ENCODE data around the gene BEGAIN.

The BEGAIN gene

DNA sequence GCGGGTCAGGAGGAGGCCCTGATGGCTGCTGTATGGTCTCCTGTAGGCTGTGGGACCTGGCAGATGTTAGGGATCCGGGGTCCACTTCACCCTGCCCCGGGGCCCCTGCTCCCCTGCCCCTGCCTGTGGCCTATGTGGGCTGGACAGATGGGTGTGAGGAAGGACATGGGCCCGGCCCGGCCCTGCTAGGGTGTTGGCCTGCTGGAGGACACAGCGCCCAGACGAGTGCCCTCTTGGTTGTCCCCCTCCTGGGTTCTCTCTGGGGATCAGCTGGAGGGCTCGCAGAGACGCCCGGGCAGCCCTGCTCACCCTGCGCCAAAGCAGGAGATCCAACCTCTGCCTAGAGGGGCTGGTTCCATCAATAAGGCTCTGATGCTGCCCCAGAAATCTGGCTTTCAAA lies 36.2 kb downstream of the BEGAIN start:
- no peak for DNase-seq (ENCODE audit: low read depth in 2 of 2)

DNA sequence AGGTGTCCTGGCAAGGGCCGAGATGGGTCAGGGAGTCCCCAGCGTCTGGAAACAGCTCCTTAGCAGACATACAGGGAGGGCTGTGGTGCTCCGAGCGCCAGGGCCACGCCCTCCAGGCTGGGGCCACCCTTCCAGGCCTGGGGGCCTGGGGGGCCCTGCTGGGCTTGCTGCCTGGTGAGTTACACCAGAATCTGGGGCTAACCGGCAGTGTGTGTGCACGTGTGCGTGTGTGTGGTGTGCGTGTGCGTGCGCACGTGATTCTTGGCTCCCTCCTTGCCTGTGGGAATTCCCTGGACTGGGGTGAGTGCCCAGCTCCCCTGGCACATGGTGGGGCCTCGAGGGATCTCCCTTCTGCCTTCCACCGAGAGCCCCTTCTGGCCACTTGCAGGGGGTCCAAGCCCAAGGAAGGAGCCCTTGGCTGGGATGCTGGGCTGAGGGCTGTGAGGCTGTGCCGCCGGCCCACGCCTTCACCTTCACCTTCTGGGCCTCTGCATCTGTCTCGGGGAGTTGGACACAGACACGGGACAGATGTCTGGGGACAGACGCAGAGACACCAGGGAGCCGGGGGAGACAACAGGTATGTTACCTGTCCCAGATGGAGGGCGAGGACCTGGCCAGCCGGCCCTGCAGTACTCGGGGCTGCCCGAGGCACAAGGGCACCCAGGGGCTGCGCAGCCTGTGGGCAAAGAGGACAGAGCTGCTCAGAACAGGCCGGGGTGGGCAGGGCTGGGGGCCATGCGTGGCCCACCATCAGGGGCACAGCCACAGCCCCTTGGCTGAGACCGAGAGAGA lies 37.2 kb downstream of the BEGAIN start:
- DNase-seq (ENCODE audit: low read depth in 2 of 2), result no peak

DNA sequence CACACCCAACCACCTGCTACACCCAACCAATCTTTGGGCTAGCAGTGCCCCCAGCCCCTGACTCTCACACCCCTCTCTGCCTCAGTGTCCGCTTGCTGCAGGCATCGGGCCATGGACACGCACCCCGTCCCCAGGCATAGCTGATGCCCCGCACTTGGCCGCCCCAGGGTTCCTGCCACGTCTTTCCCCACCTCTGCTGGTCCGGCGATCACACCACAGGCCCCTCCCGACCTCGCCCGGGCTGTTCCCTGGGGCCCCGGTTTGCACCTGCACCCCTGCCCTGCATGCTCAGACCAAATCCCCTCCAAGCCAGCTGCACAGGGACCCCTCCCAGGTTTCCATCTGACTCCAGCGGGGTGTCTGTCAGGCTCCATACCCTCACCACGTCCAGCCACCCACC lies 38.3 kb downstream of the BEGAIN start:
- no peak for DNase-seq (ENCODE audit: low read depth in 2 of 2)

DNA sequence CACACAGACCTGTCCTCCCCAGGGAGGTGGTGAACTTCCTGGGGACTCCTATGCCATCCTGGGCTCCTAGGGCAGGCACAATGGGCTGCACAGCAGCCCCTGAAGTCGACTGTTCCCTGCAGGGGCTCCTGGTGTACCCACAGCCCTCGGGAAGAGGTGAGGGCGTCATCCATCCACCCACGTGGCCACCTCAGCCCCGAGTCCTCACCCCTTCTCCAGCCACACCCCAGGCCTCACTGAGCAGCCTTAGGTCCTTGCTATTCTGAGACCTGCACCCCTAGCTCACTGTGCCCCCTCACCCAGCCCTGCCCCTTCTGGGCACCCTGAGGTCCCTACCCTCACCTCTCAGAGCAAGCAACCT lies 38.9 kb downstream of the BEGAIN start:
- no peak for DNase-seq (ENCODE audit: low read depth in 2 of 2)

DNA sequence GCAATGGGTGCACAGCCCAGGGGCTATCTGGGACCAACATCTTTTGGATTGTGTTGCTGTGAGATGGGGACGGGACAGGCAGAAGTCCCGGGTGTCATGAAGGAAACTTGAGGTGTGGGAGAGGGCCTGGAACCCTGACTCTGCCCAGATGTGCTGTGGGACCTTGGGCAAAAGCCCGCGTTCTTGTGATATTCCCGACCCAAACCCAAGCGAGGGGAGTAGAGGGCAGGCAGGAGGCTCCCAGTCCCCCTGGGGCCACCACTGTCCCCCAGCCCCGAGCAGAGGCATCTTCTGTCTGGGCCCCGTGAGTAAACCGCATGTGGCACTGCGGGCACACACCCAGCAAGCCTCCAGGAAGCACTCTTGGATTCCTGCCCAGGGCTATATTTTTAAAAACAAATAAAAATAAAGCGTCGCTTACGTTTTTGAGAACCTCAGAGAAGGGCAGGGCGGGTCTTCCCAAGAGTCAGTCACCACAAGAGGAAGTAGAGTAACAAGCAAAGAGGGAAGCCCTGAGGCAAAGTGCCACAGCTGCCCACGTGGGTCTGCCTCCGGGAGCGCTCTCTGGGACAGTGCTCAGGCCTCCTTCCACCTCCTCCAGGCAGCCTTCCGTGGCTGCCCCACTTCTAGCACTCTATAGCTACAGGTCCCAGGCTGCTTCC lies 39.5 kb downstream of the BEGAIN start:
- no peak for DNase-seq (ENCODE audit: low read depth in 2 of 2)

DNA sequence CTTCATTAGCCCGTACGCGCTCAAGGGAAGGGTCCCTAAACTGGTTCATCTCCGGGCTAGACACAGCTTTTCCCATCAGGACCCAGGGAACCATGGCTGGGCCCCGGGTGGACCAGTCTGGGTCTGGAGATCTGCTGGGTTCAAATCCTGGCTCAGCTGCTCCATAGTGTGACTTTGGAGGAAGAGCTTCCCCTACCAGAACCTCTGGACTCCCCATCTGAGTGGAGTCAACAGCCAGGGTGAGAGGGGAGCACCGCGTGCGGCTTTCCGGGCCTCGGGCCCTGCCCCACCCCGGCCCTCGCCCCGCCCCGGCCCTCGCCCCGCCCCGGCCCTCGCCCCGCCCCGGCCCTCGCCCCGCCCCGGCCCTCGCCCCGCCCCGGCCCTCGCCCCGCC lies 41.2 kb downstream of the BEGAIN start:
- peak in 1 of 2 donors; percentile 22 for DNase-seq (ENCODE audit: low read depth in 2 of 2)

DNA sequence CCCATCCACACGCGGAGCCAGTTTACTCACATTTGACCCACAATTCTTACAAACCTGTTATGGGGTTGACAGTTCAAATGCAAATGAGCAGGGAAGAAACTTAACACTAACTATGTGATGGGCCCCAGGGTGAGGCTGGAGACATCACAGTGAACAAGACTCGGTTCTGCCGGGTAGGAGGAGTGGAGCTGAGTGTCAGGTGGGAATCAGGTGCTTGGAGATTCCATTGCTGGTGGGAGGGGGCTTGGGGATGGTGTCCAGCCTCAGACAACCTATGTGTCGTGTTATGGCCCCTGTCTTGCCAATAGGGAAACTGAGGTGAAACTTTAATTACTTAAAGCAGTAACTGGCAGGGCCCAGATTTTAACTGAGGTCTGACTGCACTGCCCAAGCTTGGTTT lies 41.9 kb downstream of the BEGAIN start:
- DNase-seq (ENCODE audit: low read depth in 2 of 2), result no peak

DNA sequence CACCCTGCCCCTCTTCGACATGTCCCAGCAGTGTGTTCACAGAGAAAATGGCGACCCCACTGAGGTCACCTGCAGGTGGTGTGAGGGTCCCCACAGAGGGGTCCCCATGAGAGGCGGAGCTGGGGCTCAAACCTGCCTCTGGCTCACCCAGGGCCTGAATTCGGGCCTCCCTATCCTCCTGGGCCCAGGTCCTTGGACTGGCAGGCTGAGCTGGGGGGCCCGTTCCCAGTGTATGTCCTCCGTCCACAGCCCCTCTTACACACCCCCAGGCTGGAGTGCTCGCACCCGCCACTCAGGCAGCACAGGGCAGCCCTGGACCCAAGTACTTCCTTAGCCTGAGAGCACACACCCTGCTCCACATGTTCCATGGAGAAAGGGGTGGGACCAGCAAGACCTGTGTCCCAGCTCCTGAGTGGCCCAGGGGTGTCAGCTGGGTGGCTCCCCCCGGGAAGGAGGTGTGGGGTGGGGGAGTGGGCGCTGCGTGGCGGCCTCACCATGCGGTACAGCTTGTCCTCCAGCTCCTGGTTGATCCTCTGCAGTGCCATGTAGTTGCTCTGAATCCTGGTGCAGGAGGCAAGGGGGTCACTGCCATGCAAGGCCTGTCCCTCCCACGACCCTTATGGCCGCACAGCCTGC lies 42.6 kb downstream of the BEGAIN start:
- no peak for DNase-seq (ENCODE audit: low read depth in 2 of 2)

DNA sequence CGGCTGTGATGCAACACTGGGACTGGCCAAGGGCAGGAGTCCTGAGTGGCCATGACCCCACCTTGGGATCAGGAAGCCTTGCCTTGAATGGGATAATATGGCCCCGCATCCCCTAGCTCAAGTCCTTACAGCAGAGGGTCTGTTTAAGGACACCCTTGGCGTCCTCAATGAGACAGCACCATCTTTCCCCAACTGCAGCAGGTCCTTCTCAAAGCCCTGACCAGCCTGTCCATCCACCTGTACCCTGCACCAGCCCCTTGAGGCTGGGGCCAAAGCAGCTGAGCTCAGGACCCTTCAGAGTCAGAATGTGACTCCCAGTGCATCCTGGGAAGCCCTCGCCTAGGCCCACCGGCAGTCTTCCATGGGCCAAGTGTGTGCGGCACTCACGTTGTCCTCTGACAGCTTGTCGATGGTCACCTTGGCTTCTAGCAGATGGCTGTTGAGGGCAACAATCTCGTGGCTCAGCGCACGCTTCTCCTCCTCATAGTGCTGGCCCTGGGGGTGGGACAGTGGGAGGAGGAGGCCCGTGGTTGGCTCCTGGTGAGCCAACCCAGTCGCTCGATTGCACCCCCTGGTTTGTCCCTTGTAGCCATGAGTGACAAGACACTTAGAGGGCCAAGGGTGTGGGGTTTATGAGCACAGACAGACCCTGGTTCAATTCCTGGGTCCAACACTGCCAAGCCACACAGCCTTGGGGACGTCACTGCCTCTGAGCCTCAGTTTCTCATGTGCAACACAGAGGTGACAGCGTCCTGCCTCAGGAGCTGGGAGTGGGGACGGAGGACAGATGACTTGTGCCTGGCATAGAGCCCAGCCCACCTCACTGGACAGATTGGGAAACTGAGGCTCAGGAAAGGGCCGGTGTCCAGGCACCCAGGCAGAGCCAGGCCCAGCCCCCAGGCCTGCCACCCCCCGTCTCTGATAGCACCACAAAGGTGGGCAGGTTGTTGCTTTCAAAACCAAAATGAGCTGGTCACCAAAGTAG lies 43.5 kb downstream of the BEGAIN start:
- DNase-seq (ENCODE audit: low read depth in 2 of 2), result no peak

DNA sequence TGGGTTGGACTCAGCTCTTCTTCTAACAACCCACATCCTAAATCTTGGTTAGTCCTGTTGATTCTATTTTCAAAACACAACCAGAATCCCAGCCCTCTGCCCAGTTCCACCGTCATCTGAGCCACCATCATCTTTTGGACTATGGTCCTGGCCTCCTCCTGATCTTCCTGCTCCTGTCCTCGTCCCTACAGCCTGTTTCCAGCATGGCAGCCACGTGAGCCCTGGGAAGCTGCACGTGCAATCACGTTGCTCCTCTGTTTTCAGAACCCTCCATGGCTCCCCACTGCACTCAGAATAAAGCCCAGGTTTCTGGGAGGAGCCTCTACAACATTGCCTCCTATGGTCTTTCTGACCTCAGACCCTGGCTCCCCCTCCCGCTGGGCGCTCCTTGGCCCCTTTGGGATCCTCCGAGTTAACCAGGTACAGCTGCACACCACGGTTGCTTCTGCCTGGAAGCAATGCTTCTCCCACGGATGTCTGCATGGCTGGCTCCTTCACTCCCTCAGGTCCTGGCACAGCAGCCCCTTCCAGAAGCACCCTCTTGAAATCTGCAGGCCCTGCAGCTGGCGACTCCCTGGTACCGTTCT lies 44.5 kb downstream of the BEGAIN start:
- DNase-seq (ENCODE audit: low read depth in 2 of 2), result no peak

DNA sequence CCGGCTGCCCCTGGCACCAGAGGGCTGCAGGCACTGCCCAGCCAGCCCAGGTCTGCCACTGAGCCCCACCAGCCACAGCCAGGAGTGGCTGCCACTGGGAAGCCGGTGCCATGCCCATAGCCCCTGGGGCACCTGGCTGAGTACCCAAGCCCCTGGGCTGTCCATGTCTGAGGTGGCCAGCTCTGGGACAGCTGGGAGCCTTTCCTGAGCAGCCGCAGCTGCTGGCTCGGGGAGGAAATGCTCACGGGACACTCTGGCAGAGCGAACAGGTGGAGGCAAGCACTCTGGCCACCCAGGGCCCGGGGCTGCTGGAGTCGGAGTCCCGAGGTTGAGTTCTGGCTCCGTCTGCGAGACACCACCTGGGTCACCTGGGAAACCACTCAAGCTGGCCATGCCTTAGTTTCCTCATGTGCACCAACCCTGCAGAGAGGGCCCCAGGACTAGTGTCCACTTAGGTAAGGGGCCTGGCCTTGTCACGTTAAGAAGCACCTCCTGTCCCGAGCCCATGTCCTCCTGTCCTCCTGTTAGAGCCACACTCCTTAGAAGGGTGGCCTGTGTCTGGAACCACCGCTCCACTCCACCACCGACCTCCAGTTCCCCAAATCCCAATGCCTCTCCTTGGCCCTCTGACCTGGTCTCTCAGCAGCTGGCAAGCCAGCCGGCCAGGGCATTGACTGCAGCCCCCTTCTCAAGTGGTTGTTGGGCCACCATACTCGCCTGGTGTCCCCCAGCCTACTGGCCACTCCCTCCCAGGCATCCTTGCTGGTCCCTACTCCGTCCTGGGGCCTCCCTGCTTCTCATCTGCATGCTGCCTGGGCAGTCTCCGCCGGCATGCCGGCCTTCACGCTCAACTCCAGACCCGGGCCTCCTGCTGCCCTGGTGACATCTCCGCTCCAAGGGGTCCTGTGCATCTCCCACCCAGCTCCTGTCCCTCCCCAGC lies 45.3 kb downstream of the BEGAIN start:
- DNase-seq (ENCODE audit: low read depth in 2 of 2), result no peak

DNA sequence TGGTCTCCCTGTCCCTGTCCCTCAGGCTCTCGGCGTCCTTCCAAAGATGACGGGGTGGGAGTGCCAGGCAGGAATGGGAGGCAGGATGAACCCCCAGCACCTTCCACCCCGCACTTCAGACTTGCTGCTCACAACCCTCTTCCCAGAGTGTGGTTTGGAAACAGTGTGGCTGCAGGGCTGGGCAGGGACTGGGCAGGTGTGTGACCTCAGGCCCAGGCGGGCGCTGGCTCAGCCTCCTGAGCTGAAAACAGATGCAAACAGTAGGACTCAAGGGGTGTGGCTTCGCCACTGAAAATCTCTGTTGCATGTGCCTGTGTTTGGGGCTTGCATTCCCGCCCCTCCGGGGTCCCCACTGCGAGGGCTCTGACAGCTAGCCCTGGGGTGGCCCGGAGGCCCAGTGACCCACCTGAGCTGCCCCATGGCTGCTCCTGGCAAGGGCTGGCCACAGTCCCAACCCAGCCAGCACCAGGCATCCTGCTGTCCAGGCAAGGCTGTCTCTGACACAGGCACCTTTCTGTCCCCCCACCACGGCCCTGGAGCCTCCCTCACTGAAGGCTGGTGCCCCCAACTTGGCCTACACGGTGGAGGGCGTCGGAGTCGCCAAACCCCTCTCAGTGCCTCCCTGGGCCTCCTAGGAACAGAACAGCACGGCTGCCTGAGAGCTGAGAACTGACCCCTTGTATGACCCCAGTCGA lies 46.1 kb downstream of the BEGAIN start:
- DNase-seq (ENCODE audit: low read depth in 2 of 2), result no peak

DNA sequence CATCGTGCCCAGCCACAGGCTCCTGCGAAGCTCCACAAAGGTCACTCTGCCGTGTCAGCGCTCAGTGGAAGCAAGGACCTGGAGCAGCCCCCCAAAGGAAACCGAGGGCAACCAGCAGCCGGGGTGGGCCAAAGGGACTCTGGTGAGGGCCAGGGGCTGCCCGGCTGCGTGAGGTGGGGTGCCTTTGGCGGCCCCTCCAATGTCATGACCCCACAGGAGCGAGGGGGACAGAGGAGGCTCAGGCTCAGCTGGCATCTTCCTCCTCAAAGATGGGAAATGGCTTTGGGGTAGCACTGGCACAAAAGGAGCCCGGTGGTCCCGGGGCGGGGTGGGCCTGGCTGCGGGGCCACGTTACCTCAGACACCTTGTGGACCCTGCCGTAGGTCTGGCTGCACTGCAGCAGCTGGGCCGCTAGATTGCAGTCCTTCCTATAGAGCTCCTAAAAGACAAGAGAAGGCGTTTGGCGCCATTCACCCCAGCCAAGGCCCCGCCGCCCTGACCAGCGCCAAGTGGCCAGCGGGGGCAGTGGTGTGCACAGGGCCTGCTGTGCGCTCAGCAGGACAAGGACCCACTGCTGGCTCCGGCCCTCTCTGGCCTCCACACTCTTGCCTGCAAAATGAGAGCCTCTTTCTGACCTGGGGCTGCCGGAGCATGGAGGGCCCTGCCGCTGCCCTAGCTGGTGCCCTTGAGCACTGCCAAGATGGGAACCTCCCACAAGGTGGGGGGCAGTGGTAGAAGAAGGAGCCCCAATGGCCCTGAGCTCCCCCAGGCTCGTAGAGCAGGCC lies 46.9 kb downstream of the BEGAIN start:
- no peak for DNase-seq (ENCODE audit: low read depth in 2 of 2)

DNA sequence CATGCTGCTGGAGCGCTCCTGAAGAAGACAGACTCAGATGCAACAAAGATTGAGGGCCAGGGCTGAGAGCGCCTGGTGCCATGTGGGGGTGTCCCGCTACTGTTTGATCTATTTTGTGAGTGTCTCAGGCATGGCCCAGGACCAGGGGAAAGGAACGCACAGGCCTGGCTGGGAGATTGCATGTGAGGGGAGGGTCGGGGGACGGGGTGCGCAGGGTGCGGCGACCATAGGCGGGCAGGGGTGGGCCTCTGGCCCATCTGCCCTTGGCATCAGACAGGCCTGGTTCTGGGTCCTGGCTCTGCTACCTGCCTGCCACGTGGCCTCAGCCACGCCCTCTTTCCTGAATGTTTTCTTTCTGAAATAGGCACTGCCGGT lies 47.5 kb downstream of the BEGAIN start:
- no peak for DNase-seq (ENCODE audit: low read depth in 2 of 2)

DNA sequence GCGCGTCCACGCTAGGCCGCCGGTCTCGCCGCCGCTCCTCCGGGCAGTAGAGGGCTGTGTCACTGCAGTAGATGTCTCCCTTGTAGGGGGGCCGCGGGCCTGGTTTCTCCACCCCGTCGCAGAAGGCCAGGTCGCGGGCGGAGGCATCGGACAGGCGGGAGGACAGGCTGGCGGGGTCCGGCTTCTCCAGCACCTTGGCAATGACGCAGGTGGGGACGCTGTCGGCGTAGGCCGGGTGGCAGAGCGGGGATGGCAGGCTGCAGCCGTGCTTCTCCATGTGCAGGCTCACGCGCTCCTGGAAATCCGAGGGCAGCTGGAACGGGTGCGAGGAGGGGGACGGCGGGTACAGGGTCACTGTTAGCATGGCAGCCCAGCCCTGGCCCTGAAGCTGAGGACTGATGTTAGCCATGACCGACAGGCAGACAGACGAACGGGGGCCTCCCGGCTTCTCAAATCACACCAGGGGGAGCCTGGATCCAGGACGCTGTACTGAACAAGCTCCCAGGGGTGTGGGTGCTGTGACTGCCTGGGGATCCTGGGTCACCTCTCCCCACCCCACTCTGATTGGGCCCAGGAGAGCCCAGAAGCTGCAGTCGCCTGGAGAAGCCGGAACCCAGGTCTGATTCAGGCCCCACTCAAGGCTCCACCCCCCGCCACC lies 48.1 kb downstream of the BEGAIN start:
- DNase-seq (ENCODE audit: low read depth in 2 of 2), result no peak

DNA sequence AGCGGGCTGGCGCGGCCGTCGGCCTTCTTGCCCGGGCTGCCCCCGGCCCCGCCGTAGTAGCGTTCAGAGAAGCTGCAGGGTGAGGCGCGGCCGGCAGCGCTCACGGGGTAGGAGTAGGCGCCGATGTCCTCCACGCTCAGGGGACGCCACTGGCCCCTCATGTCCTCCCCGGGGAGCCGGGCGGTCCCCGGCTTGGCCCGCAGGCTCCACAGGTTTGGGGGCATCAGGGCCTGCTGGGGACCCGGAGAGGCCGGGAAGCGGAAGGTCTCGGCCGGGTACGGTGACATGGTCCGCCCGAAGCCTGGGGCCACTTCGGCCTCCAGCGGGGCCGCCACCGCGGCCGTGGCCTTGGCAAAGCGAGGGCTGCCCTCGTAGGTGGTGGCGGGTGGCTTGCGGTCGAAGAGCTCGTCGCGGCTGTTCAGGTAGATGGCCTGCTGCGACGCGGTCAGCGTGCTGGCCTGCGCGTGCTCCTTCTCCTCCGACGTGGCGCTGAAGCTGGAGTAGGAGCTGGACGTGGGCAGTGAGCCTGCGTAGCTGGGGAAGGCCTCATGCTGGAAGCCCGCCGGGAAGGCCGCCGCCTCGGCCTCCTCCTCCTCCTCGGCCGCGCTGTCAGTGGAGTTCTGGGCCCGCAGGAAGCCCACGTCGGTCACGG lies 48.7 kb downstream of the BEGAIN start:
- DNase-seq (ENCODE audit: low read depth in 2 of 2), result no peak

DNA sequence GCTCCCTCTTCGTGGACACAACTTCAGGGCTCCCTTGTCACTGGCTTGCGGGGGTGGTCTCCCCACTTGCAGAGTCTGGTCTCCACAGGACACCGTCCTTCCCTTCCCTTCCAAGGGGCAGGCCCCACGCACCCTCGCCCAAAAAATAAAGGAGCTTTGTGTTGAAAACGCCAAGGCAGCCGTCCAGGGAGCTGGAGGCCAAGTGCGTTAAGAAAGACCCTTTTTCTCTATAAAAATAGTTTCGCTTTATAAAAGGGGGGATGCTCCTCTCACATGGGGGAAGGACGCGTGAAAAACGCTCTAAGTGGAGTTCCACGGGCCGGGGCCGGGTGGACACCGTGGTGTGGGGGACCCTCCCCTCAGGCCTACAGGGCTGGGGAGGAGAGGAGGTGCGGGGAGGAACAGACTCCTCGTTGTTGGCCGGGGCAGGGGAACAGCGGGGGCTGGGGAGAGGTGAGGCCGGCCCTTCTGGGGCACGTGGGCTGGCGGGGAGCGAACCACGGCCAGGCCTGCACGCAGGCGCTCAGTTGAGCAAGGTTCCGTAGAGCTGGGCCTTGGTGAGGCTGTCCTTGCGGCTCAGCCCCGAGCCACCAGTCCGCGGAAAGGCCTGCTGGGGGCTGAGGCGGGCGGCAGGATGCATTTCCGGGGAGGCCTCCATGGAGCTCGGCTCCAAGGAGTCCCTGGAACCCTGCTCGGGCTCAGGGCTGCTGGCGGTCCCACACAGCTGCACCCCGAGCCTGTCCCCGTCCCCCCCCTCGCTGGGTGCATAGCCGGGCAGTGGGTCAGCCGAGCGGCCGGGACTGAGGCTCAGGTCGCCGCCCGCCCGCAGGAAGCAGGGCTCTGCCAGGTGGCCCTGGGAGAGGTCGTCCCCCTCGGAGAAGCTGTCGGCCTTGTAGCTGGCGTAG lies 49.5 kb downstream of the BEGAIN start:
- no peak for DNase-seq (ENCODE audit: low read depth in 2 of 2)

Measured in stimulated activated CD4-positive, alpha-beta T cell treated with anti-CD3 and anti-CD28 coated beads, Interleukin-4, amount 100 ng/mL, for 48 hours (primary cell).